HuH-7.5 (cell line): ENCODE results near the gene LIPC.

ENCODE experiments used
- DNase-seq: peaks from one replicate; pipeline ENCODE4 v3.0.0; 2011; ENCODE audit warnings: low spot score

The LIPC gene

DNA sequence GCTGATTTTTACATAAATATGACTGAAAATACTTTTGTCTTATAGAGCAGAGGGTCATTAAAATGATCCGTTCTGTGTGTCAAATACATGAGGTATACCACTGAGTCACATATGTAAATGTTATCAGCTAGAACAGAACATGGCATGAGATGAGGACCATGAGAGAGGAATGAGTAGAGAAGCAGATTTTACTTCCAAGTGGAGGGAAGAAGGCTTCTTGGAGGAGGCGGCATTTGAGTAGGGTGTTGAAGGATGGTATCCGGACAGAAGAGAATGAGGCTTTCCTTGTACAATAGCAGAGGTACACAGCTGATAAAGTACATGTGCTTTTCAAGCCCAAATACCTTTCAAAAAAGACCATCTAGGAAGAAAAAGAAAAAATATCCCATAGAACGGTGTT, 4.8 kb downstream of the LIPC start:
- DNase-seq: no peak

DNA sequence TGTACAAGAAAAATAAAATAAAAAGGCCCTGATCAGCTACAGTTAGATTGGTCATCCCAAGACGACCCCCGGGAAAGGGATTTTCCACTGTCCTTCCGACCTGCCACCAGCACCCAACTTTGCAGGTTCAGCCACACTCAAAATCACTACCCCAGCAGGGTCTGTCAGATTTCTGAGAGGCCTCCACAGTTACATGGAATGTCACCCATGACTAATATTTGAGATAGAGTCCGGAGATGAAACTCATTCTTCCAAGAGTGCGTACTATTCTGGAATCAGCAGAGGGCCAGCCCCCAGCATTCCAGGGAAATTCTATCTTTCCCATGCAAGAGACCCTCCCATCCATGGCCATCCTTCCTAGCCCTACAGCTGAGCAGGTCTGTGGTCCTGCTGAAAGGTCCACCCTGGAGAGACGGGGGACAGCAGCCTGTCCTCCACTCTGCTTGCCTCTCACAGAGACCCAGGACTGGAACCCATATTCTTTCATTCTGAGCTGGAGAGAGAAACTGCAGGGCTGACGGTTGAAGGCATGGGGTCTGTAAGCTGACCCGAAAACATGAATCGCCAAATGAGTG, 5.8 kb downstream of the LIPC start:
- no peak for DNase-seq

DNA sequence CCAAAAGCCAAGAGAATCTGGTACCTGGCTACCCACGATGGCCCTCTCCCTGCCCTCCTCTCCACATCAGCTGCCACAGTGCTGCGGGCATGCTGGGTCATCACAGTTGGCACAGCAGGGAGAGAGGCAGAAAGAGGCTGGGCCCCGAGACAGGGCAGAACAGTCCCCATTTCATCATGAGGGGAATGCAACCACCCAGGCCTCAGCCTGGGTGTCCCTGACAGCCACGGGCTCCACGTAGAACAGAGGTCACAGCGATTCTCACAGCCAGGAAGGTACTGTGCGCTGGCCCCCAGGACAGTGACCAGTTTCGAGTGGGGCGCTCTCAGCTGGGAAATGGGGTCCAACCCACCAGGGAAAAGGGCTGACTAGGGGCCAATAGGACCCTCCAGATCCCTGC, 6.3 kb downstream of the LIPC start:
- DNase-seq: no peak

DNA sequence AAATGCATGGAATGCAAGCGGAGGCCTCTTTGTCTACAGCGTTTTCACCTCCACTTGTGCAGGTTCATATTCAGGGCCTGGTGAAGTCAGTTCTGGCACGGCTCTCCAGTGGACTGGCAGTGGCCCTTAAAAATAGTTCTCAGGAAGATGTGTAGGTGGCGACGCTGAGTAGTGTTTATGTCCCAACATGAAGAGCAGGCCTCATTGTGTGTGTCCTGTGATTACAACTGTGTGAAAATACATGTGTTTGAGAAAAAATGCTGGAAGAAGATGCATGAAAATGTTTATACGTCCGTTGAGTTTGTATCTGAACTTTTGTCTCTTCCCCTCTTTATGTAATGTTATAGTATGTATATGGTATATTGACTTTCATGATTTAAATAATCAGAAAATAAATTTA, 7.2 kb downstream of the LIPC start:
- no peak for DNase-seq

DNA sequence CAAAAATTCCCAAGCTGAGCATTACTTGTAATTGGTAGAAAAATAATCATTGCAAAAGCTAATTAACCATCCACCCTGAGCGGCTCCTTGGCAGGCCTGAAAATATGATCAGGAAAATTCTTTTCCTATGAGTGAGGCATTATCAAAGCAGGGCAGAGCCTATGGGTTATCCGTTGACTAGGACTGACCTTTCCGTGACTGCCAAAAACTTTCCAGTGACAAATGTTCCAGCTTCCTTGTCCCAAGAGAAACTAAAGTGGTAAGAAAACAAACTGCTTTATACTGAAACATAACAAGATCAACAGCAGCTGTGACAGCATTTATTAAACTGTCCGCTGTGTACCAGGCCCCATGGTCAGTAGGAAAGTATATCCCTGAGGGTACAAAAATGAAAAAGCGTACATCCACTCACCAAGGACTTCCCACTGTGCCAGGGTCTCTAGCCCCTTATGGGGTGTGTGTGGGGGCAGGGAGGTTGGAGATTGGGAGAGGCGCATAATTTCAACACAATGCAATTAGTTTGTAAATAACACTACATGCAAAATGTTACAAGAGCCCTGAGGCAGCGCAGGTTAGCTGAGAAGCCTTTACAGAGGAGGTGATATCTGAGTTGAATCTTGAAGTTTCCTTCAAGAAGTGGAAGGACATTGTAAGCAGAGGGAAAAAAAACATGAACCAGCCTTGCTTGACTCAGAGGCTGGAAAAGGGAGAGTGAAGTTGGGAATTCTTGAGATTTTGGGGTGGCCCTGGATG, 8.5 kb downstream of the LIPC start:
- no peak for DNase-seq

DNA sequence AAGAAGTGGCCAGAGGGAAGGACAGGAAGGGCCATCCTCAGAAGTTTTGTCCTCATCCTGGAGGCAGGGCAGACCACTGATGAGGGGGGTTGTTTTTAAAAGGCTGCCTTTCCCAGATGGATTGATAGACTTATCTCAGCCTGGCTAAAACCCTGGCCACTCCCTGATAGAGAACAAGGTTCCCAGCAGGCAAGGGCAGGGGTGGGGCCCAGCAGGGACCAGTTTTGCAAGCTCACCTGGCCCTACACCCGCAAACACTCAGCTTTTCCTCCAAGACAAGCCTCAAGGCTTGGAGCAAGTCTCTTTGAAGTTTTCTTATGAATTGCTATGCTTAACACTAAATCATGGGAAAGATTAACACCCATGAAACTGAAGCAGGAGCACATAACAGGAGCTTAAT, 9.1 kb downstream of the LIPC start:
- DNase-seq: no peak

DNA sequence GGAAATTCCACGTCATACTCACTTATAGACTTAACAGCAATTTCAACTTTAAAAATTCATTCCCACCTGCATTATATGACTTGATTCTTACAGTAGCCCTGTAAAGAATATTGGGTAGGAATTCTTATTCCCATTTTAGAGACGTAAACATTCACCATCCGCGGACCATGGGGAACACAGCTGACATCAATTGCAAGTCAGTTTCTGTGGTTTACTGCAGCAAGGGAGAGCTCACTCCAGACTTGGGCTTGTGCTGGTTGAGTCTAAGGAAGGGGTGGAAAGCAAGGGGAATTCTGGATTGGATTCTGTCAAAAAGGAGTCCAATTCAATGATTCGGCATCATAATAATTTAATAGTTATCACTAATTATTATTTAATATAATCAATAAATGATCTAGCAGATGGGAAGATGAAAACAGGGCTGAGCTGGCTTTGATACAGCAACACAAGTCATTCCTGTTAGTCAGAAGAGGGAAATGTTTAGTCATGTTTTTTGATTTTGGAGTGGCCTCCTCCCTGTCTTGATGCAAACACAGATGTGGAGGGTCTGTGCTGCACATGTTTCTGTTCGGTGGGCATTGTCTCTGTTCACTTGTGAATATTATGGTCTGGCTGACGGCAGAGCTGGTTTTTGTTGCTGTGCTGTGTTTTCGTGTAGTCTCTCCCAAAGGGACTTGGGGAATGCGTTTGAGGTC, 9.7 kb downstream of the LIPC start:
- no peak for DNase-seq

DNA sequence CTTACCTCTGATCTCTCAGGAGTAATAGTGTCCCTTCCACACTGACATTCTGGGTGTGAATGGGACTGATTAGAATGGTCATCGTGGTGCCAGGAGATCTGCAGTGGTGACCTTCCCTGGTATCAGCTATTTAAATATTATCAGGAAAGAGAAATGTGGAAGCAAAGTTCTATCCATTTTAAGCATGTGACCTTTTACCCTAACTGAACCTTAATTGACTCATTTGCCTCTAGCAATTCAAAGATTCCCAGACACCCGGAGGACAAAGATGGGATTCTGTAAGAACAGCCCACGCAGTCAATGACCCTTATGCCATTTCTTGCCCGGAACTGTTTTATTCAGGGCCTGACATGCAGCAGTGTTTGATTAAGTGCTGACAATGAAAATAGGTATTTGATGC, 10.3 kb downstream of the LIPC start:
- DNase-seq: no peak

DNA sequence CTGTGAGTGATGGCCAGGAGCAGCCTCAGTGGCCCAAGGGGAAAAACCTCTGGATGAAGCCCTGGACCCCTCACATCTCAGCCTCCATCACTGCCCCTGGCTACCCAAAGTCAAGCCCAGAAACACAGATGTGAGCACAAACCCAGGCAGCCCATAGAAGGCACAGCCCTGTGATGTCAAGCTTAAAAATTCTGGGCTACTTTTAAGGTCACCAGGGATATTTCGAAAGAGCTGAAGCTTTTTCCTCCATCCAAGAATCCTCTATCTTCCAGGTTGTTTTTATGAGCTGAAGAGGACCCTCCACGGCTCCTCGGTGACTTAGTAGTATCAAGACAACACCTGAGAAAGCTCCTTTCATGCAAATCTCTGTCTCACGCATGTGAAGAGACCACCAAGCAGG, 11.5 kb downstream of the LIPC start:
- no peak for DNase-seq

DNA sequence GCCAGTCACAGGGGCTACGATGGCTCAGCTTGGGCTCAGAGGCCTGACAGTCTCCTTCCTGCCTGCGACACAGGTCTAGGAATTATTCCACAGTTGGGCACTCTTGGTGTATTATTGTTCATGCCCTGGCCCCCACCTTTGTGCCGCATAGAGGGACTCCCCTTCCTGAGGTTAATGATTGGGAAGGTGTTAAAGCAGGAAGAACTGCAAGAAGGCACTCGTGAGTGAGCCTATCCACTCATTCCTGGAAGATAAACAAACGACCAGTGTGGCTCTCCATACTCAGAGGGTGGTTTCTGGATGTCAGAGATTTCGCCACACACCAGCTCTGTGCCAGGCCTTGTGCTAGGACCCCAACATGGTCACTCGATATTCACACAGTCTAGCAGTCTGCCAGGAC, 12.3 kb downstream of the LIPC start:
- DNase-seq: no peak

DNA sequence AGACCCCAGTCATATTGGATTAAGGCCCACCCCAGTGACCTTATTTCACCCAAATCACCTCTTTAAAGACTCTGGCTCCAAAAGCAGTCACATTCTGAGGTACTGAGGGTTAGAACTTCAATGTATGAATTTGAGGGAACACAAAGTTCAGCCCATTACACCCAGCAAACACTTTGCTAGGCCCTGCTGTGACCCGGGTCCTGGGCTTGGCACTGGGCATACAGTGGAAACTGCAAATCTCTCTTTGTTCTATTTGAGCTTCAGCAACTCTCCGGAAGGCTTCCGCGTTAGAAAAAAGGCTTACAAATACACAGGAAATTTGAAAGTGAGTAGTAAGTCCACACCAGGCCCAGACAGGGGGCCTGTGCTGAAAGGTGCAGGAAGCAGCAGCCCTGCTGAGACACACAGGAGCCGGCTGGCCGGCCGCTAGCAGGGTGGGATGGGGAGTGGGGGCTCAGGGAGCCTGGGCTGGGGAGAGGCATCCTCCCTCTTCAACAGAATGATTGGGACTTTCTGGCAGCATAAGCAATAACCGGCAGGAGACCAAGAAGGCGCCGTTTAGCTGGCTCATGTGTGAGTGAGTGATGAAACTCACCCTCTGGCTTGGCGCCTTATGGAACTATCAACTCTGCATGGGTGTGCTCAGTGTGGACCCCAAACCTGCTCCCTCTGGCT, 13.0 kb downstream of the LIPC start:
- DNase-seq: no peak

DNA sequence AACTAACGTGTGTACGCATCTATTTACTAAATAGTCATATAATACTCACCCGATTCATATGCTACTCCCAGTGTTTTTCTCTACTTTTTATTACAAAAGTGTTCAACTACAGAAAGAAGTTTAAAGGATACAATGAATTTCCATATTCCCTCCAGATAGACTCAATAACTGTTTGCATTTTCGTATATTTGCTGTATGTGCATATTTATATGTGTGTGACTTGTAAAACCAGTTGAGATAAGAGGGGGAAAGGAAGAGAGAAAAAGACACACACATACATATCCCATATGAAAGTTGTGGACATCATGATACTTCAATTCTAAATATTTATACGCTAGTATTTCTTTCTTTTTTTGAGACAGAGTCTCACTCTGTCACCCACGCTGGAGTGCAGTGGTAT, 14.1 kb downstream of the LIPC start:
- no peak for DNase-seq

DNA sequence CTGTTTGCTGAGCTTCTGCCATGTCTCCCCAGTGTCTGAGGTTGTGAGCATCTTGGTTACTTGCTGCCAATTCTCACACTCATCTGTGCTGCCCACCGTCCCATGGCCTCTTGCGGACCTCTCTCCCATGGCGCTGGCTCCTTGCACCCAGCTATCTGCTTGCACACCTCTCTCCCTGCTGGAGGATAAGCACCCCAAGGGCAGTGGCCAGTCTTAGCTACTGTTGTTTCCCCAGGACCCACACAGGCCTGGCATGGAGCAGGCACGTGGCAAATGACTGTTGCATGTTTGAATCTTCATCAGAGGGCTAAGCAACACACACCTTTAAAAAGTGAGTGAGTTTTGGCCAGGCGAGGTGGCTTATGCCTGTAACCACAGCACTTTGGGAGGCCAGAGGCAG, 14.7 kb downstream of the LIPC start:
- no peak for DNase-seq

DNA sequence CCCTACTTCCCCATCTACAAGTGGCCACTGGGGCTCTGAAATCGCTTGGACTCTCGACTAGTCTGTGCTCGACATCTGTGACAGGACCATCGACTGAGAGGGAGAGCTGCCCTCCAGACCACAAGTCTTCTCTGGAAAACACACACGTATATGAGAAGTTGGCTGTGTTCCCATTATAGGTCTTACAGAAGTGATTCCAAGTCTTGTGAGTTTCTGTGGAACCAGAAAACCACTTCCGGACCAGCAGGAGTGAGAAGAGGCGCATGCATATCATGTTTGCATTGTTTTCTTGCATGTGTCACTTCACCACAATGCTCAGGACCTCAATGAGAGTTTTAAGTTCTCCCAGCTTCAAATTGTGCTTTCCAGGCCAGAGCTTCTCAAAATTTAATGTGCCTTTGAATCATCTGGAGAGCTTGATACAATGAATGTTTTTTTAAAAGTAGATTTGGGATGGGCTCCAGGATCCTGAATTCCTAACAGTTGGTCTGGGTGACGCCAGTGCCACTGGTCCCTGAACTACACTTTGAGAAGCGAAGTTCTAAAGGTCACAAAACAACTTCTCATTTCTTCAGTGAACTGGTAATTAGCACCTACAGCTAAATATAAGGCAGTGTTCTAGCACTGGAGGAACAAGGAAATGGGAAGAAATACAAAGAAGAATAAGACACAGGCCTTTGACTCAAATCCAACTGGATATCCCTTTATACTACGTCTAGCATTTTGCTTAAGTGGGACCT, 15.7 kb downstream of the LIPC start:
- no peak for DNase-seq

DNA sequence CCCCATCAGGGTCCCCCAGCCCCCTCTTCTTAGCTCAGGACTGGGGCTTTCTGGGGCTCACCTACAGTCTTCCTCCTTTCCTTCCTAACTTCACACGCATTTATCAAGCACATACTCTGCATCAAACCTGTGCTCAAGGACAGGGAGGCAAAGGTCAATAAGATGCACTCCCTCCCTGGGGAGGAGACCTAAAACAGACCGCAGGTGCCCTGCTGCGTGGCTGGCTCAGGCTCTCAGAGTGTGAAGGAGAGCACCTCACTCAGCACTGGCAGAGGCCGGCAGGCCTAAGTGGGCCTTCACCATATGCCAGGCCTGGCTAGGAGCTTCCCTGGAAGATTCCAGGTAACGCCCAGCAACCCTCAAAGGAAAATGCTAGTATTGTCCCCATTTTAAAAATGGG, 16.5 kb downstream of the LIPC start:
- no peak for DNase-seq

DNA sequence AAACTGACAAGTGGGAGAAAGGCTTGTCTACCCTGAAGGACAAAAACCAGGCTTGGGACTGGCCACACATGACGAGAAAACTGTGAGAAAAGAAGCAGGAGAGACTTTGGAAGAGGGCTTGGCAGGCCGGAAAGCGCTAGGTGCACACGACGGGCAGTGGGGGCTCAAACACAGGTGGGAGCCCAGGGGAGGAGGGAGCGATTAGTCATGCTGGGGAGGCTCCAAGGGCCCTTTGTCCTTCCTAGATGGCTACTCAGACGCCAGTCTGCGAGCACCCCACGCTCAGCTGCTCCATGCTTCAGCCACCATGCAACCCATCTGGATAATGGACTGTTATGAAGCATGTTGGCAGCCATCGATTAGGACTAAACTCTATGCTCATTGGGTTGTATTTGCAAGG, 17.1 kb downstream of the LIPC start:
- DNase-seq: no peak

DNA sequence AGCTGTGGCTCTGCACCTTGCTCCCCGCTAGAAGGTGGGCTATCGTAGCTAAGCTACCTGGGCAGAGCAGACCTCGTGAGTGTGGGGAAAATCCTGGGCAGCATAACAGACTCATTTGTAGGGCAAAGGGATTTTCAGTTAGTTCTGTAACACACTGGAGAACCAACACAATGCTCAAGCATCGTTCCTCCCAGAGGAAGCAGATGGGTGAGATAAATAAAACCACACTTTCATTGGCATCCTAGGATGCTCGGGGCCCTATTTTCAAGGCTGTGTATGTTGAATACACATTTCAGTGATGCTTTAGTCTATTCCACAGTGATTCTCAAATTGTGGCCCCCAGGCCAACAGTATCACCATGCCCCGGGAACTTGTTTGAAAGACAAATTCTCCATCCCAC, 20.0 kb downstream of the LIPC start:
- DNase-seq: no peak

DNA sequence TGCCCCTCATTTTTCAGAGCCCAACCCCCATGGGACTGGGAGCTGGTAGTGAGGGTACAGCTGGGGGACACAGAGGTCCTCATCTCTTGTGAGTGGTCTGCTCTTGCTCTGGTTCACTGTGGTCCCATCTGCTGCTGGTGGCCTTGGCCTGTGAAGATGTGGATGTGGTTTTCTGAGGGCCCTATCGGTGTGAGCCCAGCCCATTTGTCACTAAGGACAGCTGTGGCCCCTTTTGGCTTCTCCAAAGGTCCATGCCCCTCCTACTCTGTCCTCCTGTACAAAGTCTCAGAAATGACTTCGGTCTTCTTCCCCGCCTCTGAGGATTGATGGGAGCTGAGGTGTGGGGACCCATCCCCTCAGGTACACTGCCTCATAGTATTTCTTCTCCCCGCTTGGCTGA, 21.0 kb downstream of the LIPC start:
- DNase-seq: no peak

DNA sequence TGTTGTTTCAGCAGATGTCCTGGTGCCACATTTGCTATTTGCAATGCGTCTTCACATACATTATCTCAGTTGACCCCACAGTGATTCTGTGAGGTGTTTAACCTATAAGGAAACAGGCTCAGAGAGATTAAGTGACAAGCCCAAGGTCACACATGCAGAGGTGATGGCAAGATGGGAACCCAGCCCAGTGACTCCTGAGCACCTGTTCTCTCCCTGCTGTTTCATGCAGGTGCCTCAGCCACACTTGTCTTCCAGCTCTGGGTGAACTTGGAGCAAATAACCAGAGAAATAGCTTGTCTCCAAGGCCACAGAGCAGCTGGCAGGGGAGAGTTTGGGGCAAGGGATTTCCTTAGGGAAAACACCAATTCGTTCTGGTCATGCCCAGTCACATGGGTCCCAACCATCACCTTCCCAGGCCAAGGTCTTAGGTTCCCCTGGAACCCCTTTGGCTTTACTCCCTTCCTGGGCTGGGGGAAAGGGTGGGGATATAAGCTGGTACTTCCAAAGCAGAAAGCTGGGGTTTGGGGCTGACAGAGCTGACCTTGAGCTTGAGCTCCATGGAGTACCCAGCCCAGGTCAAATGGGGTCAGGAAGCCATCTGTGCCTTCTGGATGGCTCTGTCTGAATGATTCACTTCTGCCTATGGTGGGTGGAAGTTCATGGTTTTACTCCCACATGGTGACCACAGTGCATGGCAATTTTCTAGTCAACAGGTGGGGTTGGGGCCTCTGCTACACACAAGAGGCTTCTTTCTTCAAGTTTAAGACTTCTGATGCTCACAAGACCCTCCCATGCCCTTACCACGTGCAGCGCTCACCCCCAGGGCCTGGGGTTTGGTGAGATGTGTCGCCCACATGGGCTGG, 22.4 kb downstream of the LIPC start:
- DNase-seq: no peak

DNA sequence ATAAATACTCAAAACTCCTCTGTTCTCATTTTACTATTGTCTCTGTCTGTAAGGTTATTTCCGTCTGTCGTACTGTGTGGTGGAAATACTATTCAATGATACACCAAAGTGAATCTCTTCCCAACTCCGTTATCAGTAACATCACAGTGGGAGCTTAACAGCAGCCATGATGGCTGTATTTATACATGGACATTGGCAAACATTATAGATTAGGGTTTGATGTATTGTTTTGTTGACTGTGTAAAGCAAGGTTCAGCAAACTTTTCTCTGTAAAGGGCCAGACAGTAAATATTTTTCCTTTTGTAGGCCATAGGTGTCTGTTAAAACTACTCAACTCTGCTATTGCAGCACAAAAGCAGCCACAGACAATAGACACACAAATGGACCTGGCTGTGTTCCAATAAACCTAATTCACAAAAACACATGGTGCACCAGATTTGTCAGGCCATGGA, 23.2 kb downstream of the LIPC start:
- DNase-seq: no peak

DNA sequence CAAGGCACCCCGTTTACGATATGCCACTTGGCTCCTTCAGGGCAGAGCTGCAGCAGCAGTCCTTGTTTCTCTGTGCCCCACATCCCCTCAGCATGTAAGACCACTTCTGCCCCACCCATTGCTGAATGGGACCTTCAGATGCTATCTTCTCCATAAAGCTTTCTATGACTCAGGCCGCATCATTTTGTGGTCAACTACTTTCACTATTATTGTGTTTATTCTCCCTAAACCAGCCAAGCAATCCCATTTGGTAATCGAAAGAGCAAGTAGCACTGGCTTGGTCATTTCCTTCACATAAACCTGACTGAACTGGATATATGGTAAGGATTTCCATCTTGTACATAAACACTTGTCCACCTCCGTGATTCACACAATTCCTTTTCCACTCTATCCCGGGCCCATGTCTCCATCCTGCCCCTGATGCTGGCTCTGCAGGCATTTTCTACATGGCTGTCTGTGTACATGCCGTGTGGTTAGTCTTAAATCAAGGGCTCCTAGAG, 25.7 kb downstream of the LIPC start:
- DNase-seq: no peak
